Right lobe of liver (tissue), 4 donors: ENCODE measurements around the gene CRTC1.

Experiments
- CTCF ChIP-seq, 4 donors: fragments of 200-600 bp in 3 of 4; fragments of 450-650 bp in 1 of 4; IDR thresholded peaks; one replicate each; pipeline versions ENCODE4 v1.5.1 to v1.8.0; 2016 to 2022; ENCODE audit warnings: antibody characterized with exemption in 4 of 4, mild to moderate bottlenecking in 2 of 4
- POLR2A ChIP-seq: fragments of 450-650 bp; IDR thresholded peaks from one replicate; pipeline ENCODE4 v1.6.1; 2017; ENCODE audit warnings: antibody characterized with exemption, mild to moderate bottlenecking
- donor health status: DM: no; HTN: no; CAD: no.
- donor health status: DM: no; HTN: no; CAD: no.
- donor health status: DM: no; HTN: yes; CAD: no.

GRCh38 chr19:18790566-18791314 is 107.3 kb downstream of the CRTC1 start, which contains the start of gene COMP:
- TF ChIP-seq CTCF (IDR thresholded peaks at IDR 0.05) = no peak
- TF ChIP-seq POLR2A = no peak
